Activated T-helper 17 cell treated with anti-CD3 and anti-CD28 coated beads, Interleukin-2, amount 50 U/mL, for 72 hours (primary cell): Measurements from ENCODE around the gene ZNF638. TPM values are rescaled to one million over a fixed set of nuclear protein-coding genes. Genes with fewer than 3 reads are reported as not detected.

Experiments used
- ATAC-seq: fragments of 150-1000 bp; cut with Tn5 transposase; replicated peaks from 2 replicates; pipeline ENCODE4 v1.10.0; 2021; ENCODE audit warnings: mild to moderate bottlenecking, moderate library complexity
- H3K27ac Mint-ChIP-seq: one replicate; pipeline ENCODE4 v1.8.0; 2022; ENCODE audit warnings: mixed read lengths
- H3K27me3 Mint-ChIP-seq: one replicate; pipeline ENCODE4 v1.8.0; 2022; ENCODE audit warnings: mixed read lengths
- H3K36me3 Mint-ChIP-seq: one replicate; pipeline ENCODE4 v1.8.0; 2022; ENCODE audit warnings: low read depth, mild to moderate bottlenecking, mixed read lengths
- H3K4me1 Mint-ChIP-seq: one replicate; pipeline ENCODE4 v1.8.0; 2022; ENCODE audit warnings: mixed read lengths
- H3K4me3 Mint-ChIP-seq: one replicate; pipeline ENCODE4 v1.8.0; 2022; ENCODE audit warnings: mild to moderate bottlenecking, mixed read lengths
- H3K9me3 Mint-ChIP-seq: one replicate; pipeline ENCODE4 v1.8.0; 2022; ENCODE audit warnings: mixed read lengths
- total RNA-seq, 2 donors: library from RNA; stranded (reverse); gene quantifications; one replicate each; pipeline ENCODE4 v1.2.3, GENCODE V29; 2022

ZNF638 gene
- total RNA-seq, 2 donors from 2014 or later = 96.1 to 173 TPM

- ATAC-seq = peak; percentile 43
- Mint-ChIP-seq H3K27me3 (peaks cover 35% of the 10 kb centered on the region), H3K9me3 (no peaks in the 10 kb centered on the region), H3K4me1 (peaks cover 4% of the 10 kb centered on the region), H3K4me3 (peak overlapping the region; percentile 43), H3K36me3 (no peaks in the 10 kb centered on the region), H3K27ac (no peak overlapping the region)
Measured at GRCh38 chr2:71452565-71452964, 121.0 kb downstream of the ZNF638 start.

GRCh38 chr2:71453404-71454220 is 122.0 kb downstream of the ZNF638 start, which contains the start of gene DYSF:
Gene DYSF (plus strand): TSS chr2:71453561.
- Mint-ChIP-seq H3K9me3 (no peaks in the 10 kb centered on the region), H3K27ac (no peak within 1 kb of the TSS), H3K36me3 (no peaks in the 10 kb centered on the region), H3K27me3 (peaks cover 37% of the 10 kb centered on the region), H3K4me3 (peak within 1 kb of the TSS; percentile 43), H3K4me1 (peaks cover 4% of the 10 kb centered on the region)
- no peak for ATAC-seq

- Mint-ChIP-seq H3K9me3 (no peaks in the 10 kb centered on the region), H3K4me1 (peaks cover 4% of the 10 kb centered on the region), H3K4me3 (peak overlapping the region; percentile 33), H3K36me3 (no peaks in the 10 kb centered on the region), H3K27me3 (peaks cover 37% of the 10 kb centered on the region), H3K27ac (no peak overlapping the region)
- ATAC-seq = no peak
Measured at GRCh38 chr2:71454221-71455010, 122.8 kb downstream of the ZNF638 start.

GRCh38 chr2:71455011-71455740 is 123.6 kb downstream of the ZNF638 start:
- H3K27me3 Mint-ChIP-seq = peaks cover 37% of the 10 kb centered on the region
- H3K36me3 Mint-ChIP-seq = no peaks in the 10 kb centered on the region
- no peak for ATAC-seq
- H3K4me1 Mint-ChIP-seq = peaks cover 4% of the 10 kb centered on the region
- H3K9me3 Mint-ChIP-seq = no peaks in the 10 kb centered on the region
- no peak overlapping the region for H3K4me3 Mint-ChIP-seq
- H3K27ac Mint-ChIP-seq = no peak overlapping the region

- Mint-ChIP-seq H3K36me3 (no peaks in the 10 kb centered on the region), H3K4me3 (no peak overlapping the region), H3K27me3 (peaks cover 37% of the 10 kb centered on the region), H3K4me1 (peaks cover 4% of the 10 kb centered on the region), H3K9me3 (no peaks in the 10 kb centered on the region), H3K27ac (no peak overlapping the region)
- ATAC-seq = no peak
Measured at GRCh38 chr2:71455741-71456569, 124.4 kb downstream of the ZNF638 start.

GRCh38 chr2:71456617-71457016 is 125.0 kb downstream of the ZNF638 start:
- no peak overlapping the region for H3K4me3 Mint-ChIP-seq
- peaks cover 40% of the 10 kb centered on the region for H3K27me3 Mint-ChIP-seq

GRCh38 chr2:71457123-71457915 is 125.7 kb downstream of the ZNF638 start:
- peaks cover 34% of the 10 kb centered on the region for H3K27me3 Mint-ChIP-seq
- no peaks in the 10 kb centered on the region for H3K9me3 Mint-ChIP-seq
- H3K4me1 Mint-ChIP-seq = peaks cover 4% of the 10 kb centered on the region
- H3K4me3 Mint-ChIP-seq = no peak overlapping the region
- no peaks in the 10 kb centered on the region for H3K36me3 Mint-ChIP-seq
- ATAC-seq = no peak
- H3K27ac Mint-ChIP-seq = no peak overlapping the region

More at GRCh38 chr2:71456617-71457016, 125.0 kb downstream of the ZNF638 start:
- Mint-ChIP-seq H3K4me1 (peaks cover 4% of the 10 kb centered on the region), H3K36me3 (no peaks in the 10 kb centered on the region), H3K9me3 (no peaks in the 10 kb centered on the region), H3K27ac (no peak overlapping the region)
- ATAC-seq = no peak

- no peak overlapping the region for H3K27ac Mint-ChIP-seq
- H3K4me3 Mint-ChIP-seq = no peak overlapping the region
- no peaks in the 10 kb centered on the region for H3K36me3 Mint-ChIP-seq
- H3K9me3 Mint-ChIP-seq = no peaks in the 10 kb centered on the region
- peaks cover 30% of the 10 kb centered on the region for H3K27me3 Mint-ChIP-seq
- ATAC-seq = no peak
- H3K4me1 Mint-ChIP-seq = no peaks in the 10 kb centered on the region
Measured at GRCh38 chr2:71457923-71458322, 126.3 kb downstream of the ZNF638 start.

- Mint-ChIP-seq H3K4me3 (no peak overlapping the region), H3K36me3 (no peaks in the 10 kb centered on the region), H3K27ac (no peak overlapping the region), H3K27me3 (peaks cover 30% of the 10 kb centered on the region), H3K9me3 (no peaks in the 10 kb centered on the region), H3K4me1 (no peaks in the 10 kb centered on the region)
- ATAC-seq = no peak
Measured at GRCh38 chr2:71458413-71459083, 127.0 kb downstream of the ZNF638 start.

- H3K27me3 Mint-ChIP-seq = peaks cover 30% of the 10 kb centered on the region
- H3K27ac Mint-ChIP-seq = no peak overlapping the region
- no peaks in the 10 kb centered on the region for H3K36me3 Mint-ChIP-seq
- no peaks in the 10 kb centered on the region for H3K9me3 Mint-ChIP-seq
- H3K4me3 Mint-ChIP-seq = no peak overlapping the region
- H3K4me1 Mint-ChIP-seq = no peaks in the 10 kb centered on the region
- ATAC-seq = no peak
Measured at GRCh38 chr2:71459084-71459431, 127.5 kb downstream of the ZNF638 start.

- Mint-ChIP-seq H3K9me3 (no peaks in the 10 kb centered on the region), H3K36me3 (no peaks in the 10 kb centered on the region)
Measured at GRCh38 chr2:71460056-71460455, 128.5 kb downstream of the ZNF638 start.

GRCh38 chr2:71460595-71461303 is 129.2 kb downstream of the ZNF638 start:
- no peak overlapping the region for H3K4me3 Mint-ChIP-seq
- no peak overlapping the region for H3K27ac Mint-ChIP-seq
- ATAC-seq = no peak

More at GRCh38 chr2:71460056-71460455, 128.5 kb downstream of the ZNF638 start:
- Mint-ChIP-seq H3K4me3 (no peak overlapping the region), H3K27me3 (peaks cover 22% of the 10 kb centered on the region), H3K27ac (no peak overlapping the region), H3K4me1 (no peaks in the 10 kb centered on the region)
- ATAC-seq = no peak

More at GRCh38 chr2:71460595-71461303, 129.2 kb downstream of the ZNF638 start:
- peaks cover 16% of the 10 kb centered on the region for H3K27me3 Mint-ChIP-seq
- no peaks in the 10 kb centered on the region for H3K4me1 Mint-ChIP-seq
- no peaks in the 10 kb centered on the region for H3K36me3 Mint-ChIP-seq
- no peaks in the 10 kb centered on the region for H3K9me3 Mint-ChIP-seq
